K562 (cell line): ENCODE data around the gene HOXC10. TPM values are rescaled to one million over a fixed set of nuclear protein-coding genes. Genes with fewer than 3 reads are reported as not detected.

ENCODE experiments used
- ATAC-seq: fragments of 200-7000 bp; cut with Tn5 transposase; 3 replicates; pipeline ENCODE4 v1.9.1; 2020; ENCODE audit warnings: moderate library complexity
- BruUV-seq: library from RNA; stranded (reverse); fragments of 400-500 nt; replicated peaks from 2 replicates; lab custom pipeline; 2021; lab: Mats Ljungman, UMichigan
- CTCF ChIA-PET: fragments of 300-600 bp; formaldehyde crosslinking; extraction: SDS; loops from one replicate; lab custom pipeline; 2021; ENCODE audit warnings: low intra/inter-chr PET ratio; lab: Yijun Ruan, JAX
- POLR2A ChIA-PET: fragments of 300-600, 350-650 bp; sonication (Branson Sonifier 250); formaldehyde crosslinking; extraction: SDS; loops from one replicate; lab custom pipeline; 2021; ENCODE audit warnings: antibody characterized with exemption, inconsistent platforms; lab: Yijun Ruan, JAX
- DNase-seq, 4 experiments: peaks; one replicate each; pipeline versions ENCODE4 v3.0.0 to v3.0.0-alpha.2; 2011 to 2018; ENCODE audit warnings: low spot score in 3 of 4, mixed read lengths in 3 of 4; ENCODE audit errors: extremely low read depth in 1 of 4
- FAIRE-seq: peaks from 2 replicates; lab custom pipeline; 2011; peaks lifted over from hg19 to GRCh38; lab: Jason Lieb, UNC
- H2AFZ ChIP-seq: 2 replicates; pipeline ENCODE4 v1.6.0; 2011; ENCODE audit warnings: low read depth, low read length, control low read depth, inconsistent platforms
- H3K27ac ChIP-seq: fragments of 200-600 bp; 3 replicates; pipeline ENCODE4 v1.8.0; 2011; ENCODE audit warnings: low read depth, mild to moderate bottlenecking, control low read depth, inconsistent platforms, low read length, moderate library complexity, mixed read lengths; ENCODE audit errors: extremely low read depth
- H3K27me3 ChIP-seq, 2 experiments: fragments of 300-600 bp in 1 of 2; 2 replicates in 1 of 2; 3 replicates in 1 of 2; pipeline versions ENCODE4 v1.6.0 to v1.8.0; 2011; ENCODE audit warnings: inconsistent platforms in 2 of 2, low read length in 2 of 2, mild to moderate bottlenecking in 1 of 2, mixed read lengths in 1 of 2, moderate library complexity in 1 of 2; ENCODE audit not compliant: control insufficient read depth in 2 of 2, insufficient read depth in 2 of 2
- H3K36me3 ChIP-seq: fragments of 300-600 bp; 3 replicates; pipeline ENCODE4 v1.8.0; 2011; ENCODE audit warnings: mild to moderate bottlenecking, low read length, inconsistent platforms; ENCODE audit not compliant: control insufficient read depth, insufficient read depth
- H3K4me1 ChIP-seq, 2 experiments: fragments of 200-600 bp in 1 of 2; replicated peaks in 1 of 2; 2 replicates in 1 of 2; 3 replicates in 1 of 2; pipeline versions ENCODE4 v1.5.1 to v1.8.0; 2011; ENCODE audit warnings: inconsistent platforms in 2 of 2, low read length in 2 of 2, mild to moderate bottlenecking in 1 of 2, mixed read lengths in 1 of 2, moderate library complexity in 1 of 2; ENCODE audit not compliant: control insufficient read depth in 2 of 2, insufficient read depth in 2 of 2
- H3K4me2 ChIP-seq: 2 replicates; pipeline ENCODE4 v1.6.1; 2011; ENCODE audit warnings: low read length, control low read depth, inconsistent platforms, mixed read lengths; ENCODE audit not compliant: insufficient read depth
- H3K4me3 ChIP-seq: fragments of 200-600 bp; sonication (generic), shearing (Covaris generic); 2 replicates; pipeline ENCODE4 v1.5.1; 2016; ENCODE audit warnings: control low read depth, inconsistent platforms
- H3K79me2 ChIP-seq: fragments of 200-600 bp; 3 replicates; pipeline ENCODE4 v1.8.0; 2011; ENCODE audit warnings: low read length, inconsistent platforms; ENCODE audit not compliant: control insufficient read depth, insufficient read depth
- H3K9ac ChIP-seq, 2 experiments: 2 replicates each; pipeline versions ENCODE4 v1.6.0 to v1.6.1; 2011; ENCODE audit warnings: low read depth in 2 of 2, low read length in 2 of 2, control low read depth in 1 of 2, inconsistent platforms in 1 of 2, mild to moderate bottlenecking in 1 of 2, mixed read lengths in 1 of 2; ENCODE audit not compliant: insufficient read depth in 1 of 2
- H3K9me1 ChIP-seq: one replicate; pipeline ENCODE4 v1.6.0; 2011; ENCODE audit warnings: inconsistent platforms, mild to moderate bottlenecking, low read length, moderate library complexity; ENCODE audit not compliant: control insufficient read depth, insufficient read depth
- H3K9me3 ChIP-seq: replicated peaks from 2 replicates; pipeline ENCODE4 v1.5.1; 2011; ENCODE audit warnings: low read depth, low read length, inconsistent platforms; ENCODE audit not compliant: control insufficient read depth, insufficient read depth
- H4K20me1 ChIP-seq: replicated peaks from 2 replicates; pipeline ENCODE4 v1.6.1; 2011; ENCODE audit warnings: low read length, inconsistent platforms, mixed read lengths; ENCODE audit not compliant: control insufficient read depth, insufficient read depth
- CBX8 ChIP-seq: fragments of 200-600 bp; sonication (generic); IDR thresholded peaks from 2 replicates; pipeline ENCODE4 v1.6.1; 2012; ENCODE audit warnings: borderline replicate concordance, mixed run types, low read depth, mild to moderate bottlenecking, moderate library complexity, mixed read lengths, low read length, control low read depth, inconsistent platforms; ENCODE audit not compliant: poor library complexity, severe bottlenecking; ENCODE audit errors: extremely low read depth
- CREBBP ChIP-seq: IDR thresholded peaks from one replicate; pipeline ENCODE4 v1.6.1; 2012; ENCODE audit warnings: low read depth, mild to moderate bottlenecking, control low read depth, inconsistent platforms, low read length
- EP400 ChIP-seq: fragments of 450-650 bp; IDR thresholded peaks from 2 replicates; pipeline ENCODE4 v1.6.1; 2017; ENCODE audit warnings: antibody characterized with exemption, mild to moderate bottlenecking, moderate library complexity
- FOSL1 ChIP-seq: fragments of 200-800 bp; sonication (Bioruptor generic); conservative IDR thresholded peaks from 2 replicates; pipeline ENCODE4 v1.6.1; 2016; ENCODE audit warnings: missing genetic modification characterization, missing compliant biosample characterization
- FOXP1 ChIP-seq: sonication (generic); formaldehyde crosslinking; IDR thresholded peaks from 2 replicates; pipeline ENCODE4 v1.8.0; 2022; ENCODE audit warnings: mild to moderate bottlenecking, missing genetic modification reagents
- HIVEP1 ChIP-seq: fragments of 250-450 bp; sonication (Bioruptor Pico); IDR thresholded peaks from 2 replicates; pipeline ENCODE4 v1.4.0; 2020; ENCODE audit warnings: mild to moderate bottlenecking
- PHF21A ChIP-seq: fragments of 450-650 bp; IDR thresholded peaks from 2 replicates; pipeline ENCODE4 v1.6.1; 2017; ENCODE audit warnings: low read depth, borderline replicate concordance
- PTBP1 ChIP-seq: fragments of 200-400 bp; formaldehyde crosslinking; IDR thresholded peaks from 2 replicates; pipeline ENCODE4 v1.6.1; 2017; ENCODE audit warnings: low read depth, low read length
- SMAD2 ChIP-seq: fragments of 150-350 bp; IDR thresholded peaks from 2 replicates; pipeline ENCODE4 v1.6.1; 2014; ENCODE audit warnings: low read depth, mild to moderate bottlenecking, low read length
- SRSF9 ChIP-seq: fragments of 200-400 bp; formaldehyde crosslinking; IDR thresholded peaks from 2 replicates; pipeline ENCODE4 v1.6.1; 2017; ENCODE audit warnings: low read depth, low read length, borderline replicate concordance
- XRCC5 ChIP-seq: fragments of 200-400 bp; formaldehyde crosslinking; IDR thresholded peaks from 2 replicates; pipeline ENCODE4 v1.6.1; 2017; ENCODE audit warnings: low read depth, mild to moderate bottlenecking, low read length
- WGBS: fragments of 100-300 bp; shearing (Covaris generic); methylation state at CpG from one replicate; pipeline ENCODE4 v1.1.6; 2016; ENCODE audit warnings: low coverage, mixed read lengths; ENCODE audit not compliant: insufficient coverage; ENCODE audit errors: missing lambda C conversion rate; 5-methylcytosine and 5-hydroxymethylcytosine counted together
- in situ Hi-C: fragments of 300-500 bp; cut with MboI; formaldehyde crosslinking; loops from 4 replicates; pipeline ENCODE4 v1.15.0; 2018; ENCODE audit warnings: inconsistent platforms, mixed read lengths
- intact Hi-C: fragments of 100-400 bp; cut with micrococcal nuclease; formaldehyde crosslinking; loops from 2 replicates; pipeline ENCODE4 v1.14.2; 2022
- polyA plus RNA-seq, 8 experiments: library from polyadenylated mRNA; depleted of rRNA in 4 of 8; stranded (reverse) in 5 of 8; unstranded in 3 of 8; fragments of >200 nt; fragmentation: Nextera tagmentation in 2 of 8; fragmentation: Illumina TruSeq in 1 of 8; extraction: Ambion mirVana in 2 of 8; extraction: Trizol in 1 of 8; gene quantifications; 2 replicates each; pipeline versions ENCODE4 v1.2.1 to v1.2.3, GENCODE V29; 2011 to 2014; ENCODE audit warnings: inconsistent platforms in 1 of 8, missing spikeins in 1 of 8
- total RNA-seq, 7 experiments: library from RNA; depleted of rRNA in 6 of 7; stranded (reverse); fragments of >200 nt in 6 of 7; fragmentation: Illumina TruSeq in 2 of 7; extraction: Trizol in 2 of 7; gene quantifications; 2 replicates each; pipeline versions ENCODE4 v1.2.1 to v1.2.3, GENCODE V29; 2011 to 2021; ENCODE audit warnings: low replicate concordance in 1 of 7
- TF ChIP-seq, protein P1 (sequence below), 2 experiments: fragments of 450-650 bp; conservative IDR thresholded peaks; 2 replicates each; pipeline ENCODE4 v1.6.1; 2017; ENCODE audit warnings: mild to moderate bottlenecking in 2 of 2, moderate library complexity in 2 of 2
- TF ChIP-seq, protein P2 (sequence below): fragments of 450-650 bp; conservative IDR thresholded peaks from 2 replicates; pipeline ENCODE4 v1.6.1; 2016; ENCODE audit warnings: missing genetic modification characterization, low read depth, mild to moderate bottlenecking, missing compliant biosample characterization, moderate library complexity
- TF ChIP-seq, protein P3 (sequence below): fragments of 450-650 bp; IDR thresholded peaks from 2 replicates; pipeline ENCODE4 v1.6.1; 2016; ENCODE audit warnings: borderline replicate concordance
- TF ChIP-seq, protein P4 (sequence below): fragments of 250-450 bp; sonication (Bioruptor Pico); IDR thresholded peaks from 2 replicates; pipeline ENCODE4 v1.4.0; 2020; ENCODE audit warnings: mild to moderate bottlenecking, moderate library complexity

HOXC10 gene
- total and polyA plus RNA-seq, 9 of the 15 experiments (the other 6 are each of a cell fraction or from before 2014, with no cell fraction given), result 0.13 to 0.77 (median 0.35) TPM; not detected in 2

GRCh38 chr12:53958128-53958527, 26.8 kb upstream of the HOXC10 start:
- intact Hi-C loops, result no loop called here
- no peaks in the 10 kb centered on the region for H3K79me2 ChIP-seq
- FAIRE-seq, result no peak

More at GRCh38 chr12:53958128-53958527, 26.8 kb upstream of the HOXC10 start:
- H3K36me3 ChIP-seq, result no peaks in the 10 kb centered on the region
- H3K9ac ChIP-seq, result no peak overlapping the region
- no peak overlapping the region for H3K4me2 ChIP-seq
- no peaks in the 10 kb centered on the region for H3K9me3 ChIP-seq
- H3K4me1 ChIP-seq, result peaks cover 0 to 15% of the 10 kb centered on the region in 2 experiments; a peak in 2 of 5 replicates
- POLR2A ChIA-PET, result interaction anchor here (0.6 kb wide), 1 partner anchor 18 kb away, joined by 3 read pairs; no protein-coding TSS in a partner anchor
- peaks cover 56 to 87% of the 10 kb centered on the region in 2 experiments for H3K27me3 ChIP-seq
- no TSS peak for BruUV-seq
- H2AFZ ChIP-seq, result no peak overlapping the region
- H3K27ac ChIP-seq, result no peak overlapping the region
- no peak overlapping the region for H3K4me3 ChIP-seq
- CTCF ChIA-PET, result no interaction called here
- peaks cover 22% of the 10 kb centered on the region; the same call in 1 of the 2 replicates for H4K20me1 ChIP-seq
- ATAC-seq (peak; percentile 20; the same call in 1 of the 3 replicates), DNase-seq (no peak)
- in situ Hi-C loops, result no loop called here
- WGBS, result 0% methylated on average over 3 of the region's 3 CpGs
- TF ChIP-seq, protein P1, sequence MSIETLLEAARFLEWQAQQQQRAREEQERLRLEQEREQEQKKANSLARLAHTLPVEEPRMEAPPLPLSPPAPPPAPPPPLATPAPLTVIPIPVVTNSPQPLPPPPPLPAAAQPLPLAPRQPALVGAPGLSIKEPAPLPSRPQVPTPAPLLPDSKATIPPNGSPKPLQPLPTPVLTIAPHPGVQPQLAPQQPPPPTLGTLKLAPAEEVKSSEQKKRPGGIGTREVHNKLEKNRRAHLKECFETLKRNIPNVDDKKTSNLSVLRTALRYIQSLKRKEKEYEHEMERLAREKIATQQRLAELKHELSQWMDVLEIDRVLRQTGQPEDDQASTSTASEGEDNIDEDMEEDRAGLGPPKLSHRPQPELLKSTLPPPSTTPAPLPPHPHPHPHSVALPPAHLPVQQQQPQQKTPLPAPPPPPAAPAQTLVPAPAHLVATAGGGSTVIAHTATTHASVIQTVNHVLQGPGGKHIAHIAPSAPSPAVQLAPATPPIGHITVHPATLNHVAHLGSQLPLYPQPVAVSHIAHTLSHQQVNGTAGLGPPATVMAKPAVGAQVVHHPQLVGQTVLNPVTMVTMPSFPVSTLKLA (conservative IDR thresholded peaks at IDR 0.05), result no peak
- TF ChIP-seq XRCC5, result no peak
- no peak for TF ChIP-seq SRSF9
- no peak for TF ChIP-seq FOSL1 (tag)
- TF ChIP-seq, protein P2, sequence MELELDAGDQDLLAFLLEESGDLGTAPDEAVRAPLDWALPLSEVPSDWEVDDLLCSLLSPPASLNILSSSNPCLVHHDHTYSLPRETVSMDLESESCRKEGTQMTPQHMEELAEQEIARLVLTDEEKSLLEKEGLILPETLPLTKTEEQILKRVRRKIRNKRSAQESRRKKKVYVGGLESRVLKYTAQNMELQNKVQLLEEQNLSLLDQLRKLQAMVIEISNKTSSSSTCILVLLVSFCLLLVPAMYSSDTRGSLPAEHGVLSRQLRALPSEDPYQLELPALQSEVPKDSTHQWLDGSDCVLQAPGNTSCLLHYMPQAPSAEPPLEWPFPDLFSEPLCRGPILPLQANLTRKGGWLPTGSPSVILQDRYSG (tag), result no peak
- TF ChIP-seq, protein P3, sequence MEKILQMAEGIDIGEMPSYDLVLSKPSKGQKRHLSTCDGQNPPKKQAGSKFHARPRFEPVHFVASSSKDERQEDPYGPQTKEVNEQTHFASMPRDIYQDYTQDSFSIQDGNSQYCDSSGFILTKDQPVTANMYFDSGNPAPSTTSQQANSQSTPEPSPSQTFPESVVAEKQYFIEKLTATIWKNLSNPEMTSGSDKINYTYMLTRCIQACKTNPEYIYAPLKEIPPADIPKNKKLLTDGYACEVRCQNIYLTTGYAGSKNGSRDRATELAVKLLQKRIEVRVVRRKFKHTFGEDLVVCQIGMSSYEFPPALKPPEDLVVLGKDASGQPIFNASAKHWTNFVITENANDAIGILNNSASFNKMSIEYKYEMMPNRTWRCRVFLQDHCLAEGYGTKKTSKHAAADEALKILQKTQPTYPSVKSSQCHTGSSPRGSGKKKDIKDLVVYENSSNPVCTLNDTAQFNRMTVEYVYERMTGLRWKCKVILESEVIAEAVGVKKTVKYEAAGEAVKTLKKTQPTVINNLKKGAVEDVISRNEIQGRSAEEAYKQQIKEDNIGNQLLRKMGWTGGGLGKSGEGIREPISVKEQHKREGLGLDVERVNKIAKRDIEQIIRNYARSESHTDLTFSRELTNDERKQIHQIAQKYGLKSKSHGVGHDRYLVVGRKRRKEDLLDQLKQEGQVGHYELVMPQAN, result no peak
- no peak for TF ChIP-seq EP400
- TF ChIP-seq HIVEP1 (CRISPR knock-in tag), result no peak
- TF ChIP-seq PHF21A, result no peak
- TF ChIP-seq SMAD2, result no peak
- TF ChIP-seq PTBP1, result no peak
- no peak for TF ChIP-seq FOXP1 (CRISPR knock-in tag)
- TF ChIP-seq, protein P4, sequence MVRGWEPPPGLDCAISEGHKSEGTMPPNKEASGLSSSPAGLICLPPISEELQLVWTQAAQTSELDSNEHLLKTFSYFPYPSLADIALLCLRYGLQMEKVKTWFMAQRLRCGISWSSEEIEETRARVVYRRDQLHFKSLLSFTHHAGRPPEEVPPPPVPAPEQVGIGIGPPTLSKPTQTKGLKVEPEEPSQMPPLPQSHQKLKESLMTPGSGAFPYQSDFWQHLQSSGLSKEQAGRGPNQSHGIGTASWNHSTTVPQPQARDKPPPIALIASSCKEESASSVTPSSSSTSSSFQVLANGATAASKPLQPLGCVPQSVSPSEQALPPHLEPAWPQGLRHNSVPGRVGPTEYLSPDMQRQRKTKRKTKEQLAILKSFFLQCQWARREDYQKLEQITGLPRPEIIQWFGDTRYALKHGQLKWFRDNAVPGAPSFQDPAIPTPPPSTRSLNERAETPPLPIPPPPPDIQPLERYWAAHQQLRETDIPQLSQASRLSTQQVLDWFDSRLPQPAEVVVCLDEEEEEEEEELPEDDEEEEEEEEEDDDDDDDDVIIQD (CRISPR knock-in tag), result no peak
- no peak for TF ChIP-seq CBX8
- TF ChIP-seq CREBBP, result no peak
- H3K9me1 ChIP-seq, result no peaks in the 10 kb centered on the region
